ENCODE results near the gene TRDMT1.

Gene TRDMT1

GRCh38 chr10:17209881-17210280 is 8.4 kb upstream of the TRDMT1 start:
- no peak for DNase-seq (ENCODE audit: low read depth in 3 of 3)

DNA sequence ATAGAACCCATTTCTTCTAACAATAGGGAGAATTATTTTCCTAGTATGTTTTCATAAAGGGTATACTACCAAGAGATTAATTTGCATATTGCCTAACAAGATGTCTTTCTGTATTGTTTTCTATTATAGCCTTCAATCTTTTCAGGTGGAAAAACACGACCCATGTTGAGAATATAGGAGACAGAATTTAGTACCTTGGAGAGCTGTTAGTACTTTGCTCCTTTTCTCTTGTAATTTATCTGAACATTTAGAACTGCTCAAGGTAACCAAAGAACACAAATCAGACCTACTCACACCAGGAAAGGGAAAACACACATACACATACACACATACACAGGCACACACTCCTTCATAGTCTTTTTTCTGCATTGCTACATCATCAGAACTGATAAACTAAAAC is 7.8 kb upstream of the TRDMT1 start:
- no peak for DNase-seq (ENCODE audit: low read depth in 3 of 3)

DNA sequence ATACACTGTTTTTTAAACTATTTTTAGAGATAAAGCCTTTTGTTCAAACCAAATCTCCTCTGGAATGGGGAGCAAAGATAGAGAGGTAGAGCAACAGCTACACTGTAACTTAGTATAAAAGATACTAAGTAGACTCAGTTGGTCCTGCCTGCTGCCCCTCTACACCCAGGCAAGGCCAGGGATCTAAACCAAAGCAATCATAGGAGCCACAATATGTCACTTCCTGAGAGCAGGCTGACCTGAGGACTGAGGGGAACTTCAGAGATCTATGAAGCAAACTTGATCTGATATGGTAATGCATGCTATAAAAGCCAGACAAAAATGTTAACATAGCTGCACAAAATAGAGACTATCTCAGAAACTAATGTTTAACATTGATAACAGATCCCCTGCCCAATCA is 7.0 kb upstream of the TRDMT1 start:
- DNase-seq (ENCODE audit: low read depth in 3 of 3): no peak

DNA sequence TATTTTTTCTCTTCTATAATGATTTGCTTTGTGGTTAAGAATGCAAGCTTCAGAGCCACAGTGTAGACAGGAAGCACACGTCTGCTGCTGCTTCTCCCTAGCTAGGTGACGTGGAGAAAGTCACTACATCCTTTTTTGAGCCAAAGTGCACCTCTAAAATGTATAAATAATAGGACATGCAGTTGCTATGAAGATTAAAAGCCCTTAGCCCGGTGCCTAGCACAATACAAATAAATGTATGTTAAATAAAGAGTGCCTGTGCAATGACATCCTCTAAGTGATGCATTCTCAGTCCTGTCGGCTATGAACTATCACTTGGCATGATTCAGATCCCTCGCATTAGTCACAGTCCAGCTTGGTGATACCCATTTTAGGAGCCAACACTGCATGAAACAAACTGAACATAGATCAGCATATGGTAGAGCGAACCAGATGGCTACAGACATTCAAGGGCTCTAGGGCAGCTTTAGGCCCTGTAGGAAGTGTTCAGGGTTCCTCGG is 4.8 kb upstream of the TRDMT1 start:
- DNase-seq (ENCODE audit: low read depth in 3 of 3): peak in 1 of 3 experiments; percentile 21

DNA sequence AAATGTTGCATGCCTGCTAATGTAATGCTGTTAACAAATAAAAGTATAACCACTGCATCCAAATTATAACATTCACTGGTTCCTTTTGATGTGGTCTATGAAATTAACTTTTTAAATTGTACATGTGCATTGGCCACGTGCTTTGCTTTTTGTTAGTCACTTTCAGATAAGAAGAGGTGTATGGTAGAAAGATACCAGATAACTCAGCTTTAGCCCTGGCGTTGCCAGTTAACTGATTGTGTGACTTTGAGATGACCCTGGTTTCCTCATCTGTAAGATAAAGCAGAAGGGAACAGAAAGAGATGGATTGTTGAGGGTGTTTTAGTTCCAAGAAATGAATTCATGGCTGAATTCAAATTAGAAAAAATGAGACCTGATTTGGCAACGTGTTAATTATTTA is 1.9 kb upstream of the TRDMT1 start:
- DNase-seq (ENCODE audit: low read depth in 3 of 3): no peak

DNA sequence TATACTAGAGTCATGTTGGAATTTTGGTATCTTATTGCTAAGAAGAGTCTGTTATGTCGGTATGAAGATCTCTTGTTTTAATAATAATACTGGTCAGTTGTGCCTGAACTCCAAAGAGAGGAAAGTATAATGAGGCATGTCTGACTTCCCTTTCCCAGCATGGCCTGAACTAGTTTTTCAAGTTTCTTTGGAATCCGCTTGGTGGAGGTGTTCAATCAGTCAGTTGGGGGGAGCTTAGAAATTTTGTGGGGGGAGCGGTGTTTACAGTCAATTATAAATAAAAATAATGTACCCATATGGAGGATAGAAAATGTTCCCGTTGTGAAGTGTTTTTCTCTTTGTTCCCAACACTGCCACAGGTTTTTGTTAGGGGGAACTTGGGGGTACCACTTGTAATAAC is 1.5 kb upstream of the TRDMT1 start:
- DNase-seq (ENCODE audit: low read depth in 3 of 3): no peak

- no peak for DNase-seq (ENCODE audit: low read depth in 3 of 3)
Measured at GRCh38 chr10:17202506-17202905, 1.0 kb upstream of the TRDMT1 start.

- DNase-seq (ENCODE audit: low read depth in 3 of 3): no peak
Measured at GRCh38 chr10:17201794-17202116, 283 bp upstream of the TRDMT1 start.

GRCh38 chr10:17200001-17200911 is 1.2 kb downstream of the TRDMT1 start:
- DNase-seq (ENCODE audit: low read depth in 3 of 3): no peak

GRCh38 chr10:17199351-17199804 is 2.1 kb downstream of the TRDMT1 start:
- DNase-seq (ENCODE audit: low read depth in 3 of 3): no peak

GRCh38 chr10:17196573-17196972 is 4.9 kb downstream of the TRDMT1 start:
- no peak for DNase-seq (ENCODE audit: low read depth in 3 of 3)

DNA sequence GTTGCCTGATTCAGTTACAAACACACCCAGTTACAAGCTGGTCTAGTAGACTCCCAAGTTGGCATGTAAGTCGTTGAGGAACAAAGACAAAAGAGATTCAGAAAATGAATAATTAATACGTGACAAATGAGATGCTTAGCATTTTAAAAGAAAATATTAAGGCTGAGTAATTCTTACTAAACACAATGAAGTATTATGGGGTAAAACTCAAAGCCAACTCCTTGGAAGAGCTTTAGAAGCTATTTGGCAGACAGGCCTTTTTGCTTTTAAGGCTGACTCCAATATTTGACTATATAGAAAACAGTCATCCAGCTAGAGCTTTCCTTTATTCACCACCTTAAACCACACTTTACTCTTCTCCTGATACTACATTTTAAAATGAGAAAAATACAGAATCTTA is 5.4 kb downstream of the TRDMT1 start:
- no peak for DNase-seq (ENCODE audit: low read depth in 3 of 3)

DNA sequence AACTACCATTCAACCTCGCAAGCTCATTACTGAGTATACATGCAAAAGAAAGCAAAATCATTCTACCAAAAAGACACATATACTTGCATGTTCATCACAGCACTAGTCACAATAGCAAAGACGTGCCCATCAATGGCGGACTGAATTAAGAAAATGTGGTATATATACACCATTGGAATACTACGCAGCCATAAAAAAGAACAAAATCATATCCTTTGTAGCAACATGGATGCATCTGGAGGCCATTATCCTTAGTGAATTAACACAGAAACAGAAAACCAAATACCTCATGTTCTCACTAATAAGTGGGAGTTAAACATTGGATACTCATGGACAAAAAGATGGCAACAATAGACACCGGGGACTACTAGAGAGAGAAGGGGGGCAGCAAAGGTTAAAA is 6.4 kb downstream of the TRDMT1 start:
- DNase-seq (ENCODE audit: low read depth in 3 of 3): no peak

- no peak for DNase-seq (ENCODE audit: low read depth in 3 of 3)
Measured at GRCh38 chr10:17190602-17191001, 10.9 kb downstream of the TRDMT1 start.

GRCh38 chr10:17188644-17189172 is 12.8 kb downstream of the TRDMT1 start:
- no peak for DNase-seq (ENCODE audit: low read depth in 3 of 3)

DNA sequence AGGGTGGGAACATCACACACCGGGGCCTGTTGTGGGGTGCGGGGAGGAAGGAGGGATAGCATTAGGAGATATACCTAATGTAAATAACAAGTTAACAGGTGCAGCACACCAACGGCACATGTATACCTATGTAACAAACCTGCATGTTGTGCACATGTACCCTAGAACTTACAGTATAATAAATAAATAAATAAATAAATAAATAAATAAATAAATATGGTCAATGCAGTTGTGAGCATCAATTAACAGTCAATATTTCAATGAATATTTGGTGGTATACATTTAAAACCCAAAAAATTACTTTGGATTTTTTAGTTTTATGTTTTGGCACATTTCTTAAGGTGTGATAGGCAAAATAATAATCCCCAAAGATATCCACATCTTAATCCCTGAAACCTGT is 15.6 kb downstream of the TRDMT1 start:
- DNase-seq (ENCODE audit: low read depth in 3 of 3): no peak

DNA sequence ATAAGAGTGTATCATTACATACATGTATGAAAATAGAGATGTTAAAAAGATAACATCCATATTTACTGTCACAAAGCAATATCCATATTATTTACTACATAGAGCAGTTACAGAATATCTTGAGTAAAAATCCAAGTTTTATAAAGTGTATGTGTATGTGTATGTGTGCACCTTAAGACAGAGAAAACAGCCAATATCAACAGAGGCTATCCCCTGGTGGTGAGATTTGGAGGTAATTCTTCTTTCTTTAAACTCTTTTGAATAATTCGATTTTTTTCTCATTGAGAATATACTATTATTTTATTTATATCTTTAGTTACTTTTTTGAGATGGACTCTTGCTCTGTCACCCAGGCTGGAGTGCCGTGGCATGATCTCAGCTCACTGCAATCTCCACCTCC is 18.4 kb downstream of the TRDMT1 start:
- DNase-seq (ENCODE audit: low read depth in 3 of 3): no peak

- DNase-seq (ENCODE audit: low read depth in 3 of 3): no peak
Measured at GRCh38 chr10:17181751-17182150, 19.7 kb downstream of the TRDMT1 start.

DNA sequence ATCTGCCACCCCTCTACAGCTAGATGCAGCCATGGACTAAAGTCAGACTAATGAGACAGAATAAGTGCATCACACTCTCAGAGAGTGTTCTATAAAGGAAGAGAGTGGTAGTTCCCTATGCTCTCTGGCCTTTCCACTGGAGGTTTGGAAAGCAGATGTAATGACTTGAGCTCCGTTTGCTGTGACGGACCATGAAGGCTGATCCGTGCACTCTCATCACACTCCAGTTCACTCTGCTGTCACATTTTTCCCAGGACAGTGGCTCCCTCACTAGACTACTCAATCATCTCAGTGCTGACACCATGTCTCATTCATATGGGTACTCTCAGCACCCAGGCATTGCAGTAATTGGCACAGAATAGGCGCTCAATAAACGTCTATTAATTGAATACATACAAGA is 20.4 kb downstream of the TRDMT1 start:
- DNase-seq (ENCODE audit: low read depth in 3 of 3): no peak

DNA sequence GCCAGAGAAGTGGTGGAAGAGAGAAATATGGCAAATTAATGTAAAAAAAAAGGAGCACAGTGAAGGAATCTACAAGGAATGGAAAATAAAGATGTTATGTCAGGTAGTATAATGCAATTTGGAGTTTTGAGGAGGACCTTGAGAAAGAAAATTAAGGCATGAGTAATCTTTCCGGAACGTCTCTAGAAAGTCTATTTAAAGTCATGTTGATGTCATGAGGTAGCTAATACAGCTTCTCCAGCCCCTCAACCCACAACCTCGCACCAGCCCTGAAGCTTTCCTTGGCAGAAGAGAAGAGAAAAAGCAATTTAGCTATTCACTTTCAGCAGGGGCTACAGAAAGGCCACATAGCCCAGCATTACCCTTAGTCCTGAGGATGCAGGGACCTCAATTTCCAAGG is 22.5 kb downstream of the TRDMT1 start:
- DNase-seq (ENCODE audit: low read depth in 3 of 3): no peak

DNA sequence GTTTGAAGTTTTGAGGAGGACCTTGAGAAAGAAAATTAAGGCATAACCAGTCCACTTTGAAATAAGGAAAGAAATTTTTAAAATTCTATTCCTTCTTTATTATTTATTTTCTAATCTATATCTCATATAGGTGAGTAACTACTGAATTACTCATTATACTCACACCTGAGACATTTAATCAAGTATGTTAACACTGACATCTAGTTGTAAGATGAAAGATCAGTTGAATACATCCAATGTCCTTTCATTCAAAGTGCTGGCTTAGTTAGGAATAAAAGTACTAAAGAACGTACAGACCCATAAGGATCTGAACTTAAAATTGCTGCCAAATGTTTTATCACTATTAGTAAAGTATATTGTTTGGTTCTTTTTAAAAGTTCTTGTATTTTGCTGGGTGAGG is 23.5 kb downstream of the TRDMT1 start:
- no peak for DNase-seq (ENCODE audit: low read depth in 3 of 3)

GRCh38 chr10:17177014-17177413 is 24.5 kb downstream of the TRDMT1 start:
- DNase-seq (ENCODE audit: low read depth in 3 of 3): no peak

DNA sequence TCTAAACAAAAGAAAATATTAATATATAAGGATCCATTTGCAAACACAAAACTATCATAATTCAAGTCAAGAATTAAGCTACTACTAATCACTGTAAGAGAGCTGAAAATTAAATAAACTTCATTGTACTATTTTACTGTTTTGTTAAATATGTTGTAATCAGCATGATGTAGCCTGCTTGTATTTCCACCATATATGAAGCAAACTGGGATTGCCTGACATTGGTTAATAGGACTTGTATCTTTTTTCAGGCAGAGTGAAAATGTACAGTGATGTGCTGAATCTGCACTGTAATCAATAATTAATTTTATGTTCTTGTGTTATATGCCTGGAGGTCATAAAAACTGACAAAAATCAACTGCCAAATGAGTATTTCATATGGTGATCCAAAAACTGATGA is 25.4 kb downstream of the TRDMT1 start:
- DNase-seq (ENCODE audit: low read depth in 3 of 3): no peak

GRCh38 chr10:17175551-17175950 is 25.9 kb downstream of the TRDMT1 start:
- DNase-seq (ENCODE audit: low read depth in 3 of 3): no peak
